Peyer's patch (tissue), 4 donors: ENCODE measurements around the gene SEL1L3.

Source experiments
- POLR2A ChIP-seq, 2 donors: fragments of 450-650 bp; IDR thresholded peaks; one replicate each; pipeline ENCODE4 v1.5.1; 2017; ENCODE audit warnings: antibody characterized with exemption in 2 of 2, mild to moderate bottlenecking in 2 of 2, moderate library complexity in 2 of 2
- TF ChIP-seq, protein P1 (sequence below), 6 experiments: fragments of 450-650 bp in 4 of 6; fragments of 200-600 bp in 2 of 6; sonication (generic) in 1 of 6; IDR thresholded peaks; one replicate each; pipeline ENCODE4 v1.5.1; 2017 to 2019; ENCODE audit warnings: antibody characterized with exemption in 6 of 6, mild to moderate bottlenecking in 3 of 6, moderate library complexity in 1 of 6

DNA sequence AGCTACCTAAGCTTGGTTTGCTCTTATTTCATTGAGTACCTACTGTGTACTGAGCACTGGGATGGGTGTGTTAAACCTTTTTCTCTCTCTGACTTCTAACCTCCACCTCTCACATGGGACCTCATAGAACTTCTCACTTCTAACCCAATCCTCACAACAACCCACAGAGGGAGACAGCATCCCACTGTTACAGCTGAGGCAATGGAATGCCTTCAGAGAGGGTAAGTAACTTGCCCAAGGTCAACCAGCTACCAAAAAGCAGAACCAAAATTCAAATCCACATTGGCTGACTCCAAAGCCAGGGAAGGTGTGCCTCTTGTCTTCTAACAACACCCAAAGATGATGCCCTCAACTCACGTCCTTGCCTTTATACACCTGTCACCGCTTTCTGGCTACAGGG lies 5.4 kb downstream of the SEL1L3 start:
- no peak for TF ChIP-seq POLR2A (IDR thresholded peaks at IDR 0.05)
- TF ChIP-seq, protein P1, sequence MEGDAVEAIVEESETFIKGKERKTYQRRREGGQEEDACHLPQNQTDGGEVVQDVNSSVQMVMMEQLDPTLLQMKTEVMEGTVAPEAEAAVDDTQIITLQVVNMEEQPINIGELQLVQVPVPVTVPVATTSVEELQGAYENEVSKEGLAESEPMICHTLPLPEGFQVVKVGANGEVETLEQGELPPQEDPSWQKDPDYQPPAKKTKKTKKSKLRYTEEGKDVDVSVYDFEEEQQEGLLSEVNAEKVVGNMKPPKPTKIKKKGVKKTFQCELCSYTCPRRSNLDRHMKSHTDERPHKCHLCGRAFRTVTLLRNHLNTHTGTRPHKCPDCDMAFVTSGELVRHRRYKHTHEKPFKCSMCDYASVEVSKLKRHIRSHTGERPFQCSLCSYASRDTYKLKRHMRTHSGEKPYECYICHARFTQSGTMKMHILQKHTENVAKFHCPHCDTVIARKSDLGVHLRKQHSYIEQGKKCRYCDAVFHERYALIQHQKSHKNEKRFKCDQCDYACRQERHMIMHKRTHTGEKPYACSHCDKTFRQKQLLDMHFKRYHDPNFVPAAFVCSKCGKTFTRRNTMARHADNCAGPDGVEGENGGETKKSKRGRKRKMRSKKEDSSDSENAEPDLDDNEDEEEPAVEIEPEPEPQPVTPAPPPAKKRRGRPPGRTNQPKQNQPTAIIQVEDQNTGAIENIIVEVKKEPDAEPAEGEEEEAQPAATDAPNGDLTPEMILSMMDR (IDR thresholded peaks at IDR 0.05), result no peak
